GM19397 (cell line): ENCODE data around the gene CCDC167.

Experiments used
- ATAC-seq: cut with Tn5 transposase; IDR thresholded peaks from one replicate; pipeline ENCODE4 v1.9.1; 2021; ENCODE audit warnings: mild to moderate bottlenecking, moderate library complexity; ENCODE audit not compliant: unreplicated experiment

CCDC167 gene

GRCh38 chr6:37491171-37491829, 8.4 kb downstream of the CCDC167 start:
- no peak for ATAC-seq

- no peak for ATAC-seq
Observed at GRCh38 chr6:37490536-37491170, 9.0 kb downstream of the CCDC167 start.

GRCh38 chr6:37489697-37490336, 9.9 kb downstream of the CCDC167 start:
- no peak for ATAC-seq

GRCh38 chr6:37488476-37488875, 11.2 kb downstream of the CCDC167 start:
- no peak for ATAC-seq

- no peak for ATAC-seq
Observed at GRCh38 chr6:37487591-37488380, 11.9 kb downstream of the CCDC167 start.

- ATAC-seq = no peak
Observed at GRCh38 chr6:37486121-37486839, 13.4 kb downstream of the CCDC167 start.

GRCh38 chr6:37485291-37485702, 14.4 kb downstream of the CCDC167 start:
- no peak for ATAC-seq

GRCh38 chr6:37484786-37485170, 14.9 kb downstream of the CCDC167 start:
- no peak for ATAC-seq

GRCh38 chr6:37483917-37484785, 15.5 kb downstream of the CCDC167 start:
- ATAC-seq = no peak

GRCh38 chr6:37483252-37483901, 16.3 kb downstream of the CCDC167 start:
- no peak for ATAC-seq

GRCh38 chr6:37482606-37483251, 17.0 kb downstream of the CCDC167 start:
- no peak for ATAC-seq

GRCh38 chr6:37481711-37482605, 17.7 kb downstream of the CCDC167 start:
- no peak for ATAC-seq

- ATAC-seq = no peak
Observed at GRCh38 chr6:37480951-37481534, 18.6 kb downstream of the CCDC167 start.

- ATAC-seq = no peak
Observed at GRCh38 chr6:37480118-37480736, 19.5 kb downstream of the CCDC167 start.

- ATAC-seq = no peak
Observed at GRCh38 chr6:37479266-37479854, 20.3 kb downstream of the CCDC167 start.

- no peak for ATAC-seq
Observed at GRCh38 chr6:37478827-37479226, 20.9 kb downstream of the CCDC167 start.
